Measurements from ENCODE around the gene TRIM44.

DNA sequence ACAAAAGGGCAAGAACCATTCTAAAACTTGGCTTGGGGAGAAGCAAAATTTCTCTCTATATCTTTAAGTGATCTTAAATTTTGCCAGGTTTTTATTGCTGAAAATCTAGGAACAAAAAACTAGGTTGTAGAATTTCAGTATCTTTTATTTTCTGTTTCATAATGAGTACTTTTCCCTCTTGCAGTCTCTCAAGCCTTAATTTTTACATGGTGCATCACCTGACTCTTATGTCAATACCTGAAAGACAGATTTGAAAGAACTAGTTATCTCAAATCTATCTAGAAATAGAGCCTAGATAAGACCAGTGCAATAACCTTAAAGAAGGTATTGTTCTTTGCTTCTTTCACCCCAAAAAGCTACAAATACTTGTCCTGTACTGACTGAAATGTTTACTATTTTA lies 122.1 kb downstream of the TRIM44 start:
- TF ChIP-seq CTCF (IDR thresholded peaks at IDR 0.05; ENCODE audit: low read length): no peak
- TF ChIP-seq EZH2 (IDR thresholded peaks at IDR 0.05; ENCODE audit: borderline replicate concordance, low read length): no peak

Data from OCI-LY1 (cell line).